Lung microvascular endothelial cell (primary cell): ENCODE measurements around the gene ARID5B. TPM values are rescaled to one million over a fixed set of nuclear protein-coding genes. Genes with fewer than 3 reads are reported as not detected.

Experiments used
- DNase-seq, 2 donors: peaks; one replicate each; pipeline versions ENCODE4 v3.0.0 to v3.0.0-alpha.2; 2010; ENCODE audit warnings: low read depth in 2 of 2
- total RNA-seq: library from RNA; depleted of rRNA; stranded (reverse); fragments of >200 nt; gene quantifications from 2 replicates; pipeline ENCODE4 v1.2.1, GENCODE V29; 2014

The ARID5B gene
- total RNA-seq, 1 donor from 2014 or later = 16.1 TPM

GRCh38 chr10:62092301-62093030 lies 191.0 kb downstream of the ARID5B start:
- no peak for DNase-seq

DNA sequence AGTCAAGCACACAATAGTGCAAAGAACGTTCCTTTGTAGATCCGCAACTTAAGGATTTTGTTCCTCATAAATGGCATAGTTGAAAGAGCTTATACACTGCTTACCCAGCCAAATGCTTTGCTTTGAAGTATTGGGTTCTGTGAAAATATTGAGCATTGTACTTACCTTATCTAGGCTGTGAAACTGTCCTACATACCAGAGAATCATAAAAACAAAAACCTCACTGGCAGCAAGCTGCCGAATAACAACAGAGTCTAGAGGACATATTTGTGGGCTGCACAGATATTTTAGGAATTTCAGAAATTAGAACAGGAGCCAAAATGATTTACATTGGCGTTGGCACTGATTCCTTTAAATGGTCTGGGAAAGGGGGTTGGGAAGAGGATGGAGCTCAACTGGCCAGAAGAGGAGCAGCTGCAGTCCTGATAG lies 192.4 kb downstream of the ARID5B start:
- peak; percentile 54 to 83 for DNase-seq

GRCh38 chr10:62095181-62096122 lies 194.0 kb downstream of the ARID5B start:
- DNase-seq = peak; percentile 51 to 62

DNA sequence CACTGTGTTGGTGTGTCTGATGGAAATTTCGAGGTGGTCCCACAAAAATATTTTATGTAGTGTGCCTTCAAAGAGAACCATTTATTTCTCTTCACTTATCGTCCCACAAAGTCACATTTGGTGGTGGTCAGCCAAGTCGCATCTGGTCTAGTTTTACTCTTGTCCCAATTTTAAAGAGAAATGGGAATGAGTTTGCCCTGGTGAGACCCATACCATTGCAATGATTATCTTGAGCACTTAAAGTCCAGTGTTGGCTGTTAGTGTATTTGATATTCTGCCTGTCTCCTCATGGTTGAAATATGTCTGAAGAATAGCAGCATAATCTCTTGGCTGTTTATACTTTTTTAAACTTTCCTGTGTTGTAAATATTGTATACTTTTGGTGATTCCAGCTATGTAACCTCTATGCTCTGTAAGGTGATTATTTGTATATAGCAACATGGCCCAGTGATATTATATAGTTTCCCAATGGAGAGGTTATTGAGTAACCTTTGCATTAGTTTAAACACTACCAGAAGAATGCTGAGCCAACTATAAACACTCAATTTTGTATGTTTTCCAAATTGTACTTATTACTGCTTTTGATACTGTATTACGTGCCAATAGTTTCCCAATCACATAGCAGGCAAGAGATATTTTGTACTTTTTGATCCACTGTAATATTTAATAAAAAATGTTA lies 194.9 kb downstream of the ARID5B start:
- DNase-seq = no peak

DNA sequence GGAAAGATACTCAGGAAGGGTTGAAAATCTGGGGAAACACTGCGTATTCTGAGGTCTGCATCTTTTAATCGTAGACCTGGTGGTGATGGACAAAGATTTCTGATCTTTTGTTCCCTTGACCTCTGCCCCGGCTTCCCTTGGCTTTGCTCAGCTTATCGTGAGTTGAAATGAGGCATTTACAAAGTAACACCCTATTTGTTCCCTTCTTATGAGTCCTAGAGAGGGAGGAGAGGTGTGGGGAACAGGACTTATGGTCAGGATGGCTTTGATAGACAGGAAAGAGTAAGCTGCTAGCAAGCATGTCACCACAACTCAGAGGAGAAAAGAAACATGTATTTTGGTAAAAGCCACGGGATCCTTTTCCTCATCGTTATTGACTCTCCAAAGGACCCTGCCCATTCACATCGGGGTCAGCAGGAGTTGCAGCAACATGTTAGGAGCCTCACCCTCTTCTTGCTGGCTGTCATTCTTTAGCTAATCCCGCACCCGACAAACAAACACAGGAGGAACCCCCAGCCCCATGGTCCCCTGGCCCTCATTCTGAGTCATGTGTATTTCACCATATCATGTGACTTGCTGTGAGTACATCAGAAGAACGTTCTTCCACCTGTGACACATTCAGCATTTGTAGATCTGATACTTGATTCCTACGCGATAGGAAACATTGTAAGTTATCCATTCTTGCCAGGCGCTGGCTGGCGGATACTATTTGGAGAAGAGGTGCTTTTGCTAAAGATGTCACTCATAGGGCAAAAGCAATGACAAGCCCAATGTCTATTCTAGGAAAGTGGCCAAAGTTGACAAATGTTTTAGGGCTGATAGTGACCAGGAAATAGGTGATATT lies 197.0 kb downstream of the ARID5B start:
- peak in 1 of 2 donors; percentile 80 for DNase-seq

DNA sequence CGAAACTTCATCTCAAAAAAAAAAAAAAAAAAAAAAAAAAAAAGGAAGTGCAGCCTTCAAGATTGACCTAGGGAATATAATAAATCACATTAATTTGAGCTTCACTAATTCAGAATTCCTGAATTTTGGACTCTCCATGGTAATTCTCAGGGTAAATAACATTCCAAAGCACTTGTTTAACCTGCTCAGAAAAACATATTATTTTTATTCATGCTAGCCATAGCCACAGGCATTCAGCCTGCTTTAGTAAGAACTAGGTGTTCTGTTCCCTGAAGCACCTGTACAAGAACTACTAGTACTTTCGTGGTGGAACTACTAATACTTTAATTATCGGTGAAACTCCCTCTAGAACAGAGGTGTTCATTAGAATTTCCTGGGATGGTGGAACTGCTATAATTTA lies 197.8 kb downstream of the ARID5B start:
- no peak for DNase-seq

DNA sequence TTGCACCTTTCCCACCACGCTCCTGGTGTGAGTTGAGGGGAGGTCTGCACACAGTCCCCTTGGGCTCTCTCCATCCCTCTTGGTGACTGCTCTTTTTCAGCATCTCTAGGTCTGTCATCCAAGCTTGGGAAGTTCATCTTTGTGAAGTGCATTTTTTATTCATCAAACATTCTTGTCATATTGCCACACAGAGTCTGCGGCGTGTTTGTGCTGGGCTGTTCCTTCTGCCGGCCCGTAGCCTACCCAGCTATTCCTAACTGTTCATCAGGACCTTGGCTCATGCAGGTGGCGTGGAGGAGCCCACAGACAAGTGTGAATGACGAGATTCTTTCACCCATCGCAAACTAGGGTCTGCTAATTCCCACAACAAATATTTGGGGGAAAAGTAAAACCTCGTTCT lies 202.4 kb downstream of the ARID5B start:
- no peak for DNase-seq

DNA sequence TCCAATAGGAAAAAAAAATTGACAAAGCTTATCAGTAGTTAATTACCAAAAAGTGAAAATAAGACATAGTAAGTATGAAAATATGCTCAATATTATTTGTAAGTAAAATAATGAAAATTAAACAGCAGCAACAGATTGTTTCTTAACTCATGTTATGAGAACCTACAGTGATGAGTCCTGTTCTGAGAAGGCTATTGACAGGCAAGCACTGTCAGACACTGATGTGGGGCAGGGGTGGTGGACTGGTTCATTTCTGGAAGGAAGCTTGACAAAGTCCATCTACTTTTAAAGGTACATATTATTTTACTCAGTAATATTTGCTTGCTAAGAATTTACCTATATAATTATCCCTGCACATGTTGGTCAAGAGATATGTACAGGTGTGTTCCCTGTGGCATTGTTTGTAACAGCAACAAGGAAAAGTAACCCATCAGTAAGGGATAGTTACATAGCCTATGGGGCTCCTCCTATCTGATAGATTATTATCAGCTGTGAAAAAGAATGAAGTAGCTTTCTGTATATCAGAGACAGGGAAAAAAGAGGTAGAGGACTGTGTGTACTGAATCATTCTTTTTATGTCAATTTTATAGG lies 205.5 kb downstream of the ARID5B start:
- no peak for DNase-seq

- DNase-seq = peak in 1 of 2 donors; percentile 46
Measured at GRCh38 chr10:62108759-62109586, 207.5 kb downstream of the ARID5B start.

GRCh38 chr10:62109587-62110293 lies 208.2 kb downstream of the ARID5B start:
- no peak for DNase-seq

GRCh38 chr10:62112300-62112699 lies 210.8 kb downstream of the ARID5B start:
- DNase-seq = peak in 1 of 2 donors; percentile 33

GRCh38 chr10:62112963-62113362 lies 211.5 kb downstream of the ARID5B start:
- no peak for DNase-seq

DNA sequence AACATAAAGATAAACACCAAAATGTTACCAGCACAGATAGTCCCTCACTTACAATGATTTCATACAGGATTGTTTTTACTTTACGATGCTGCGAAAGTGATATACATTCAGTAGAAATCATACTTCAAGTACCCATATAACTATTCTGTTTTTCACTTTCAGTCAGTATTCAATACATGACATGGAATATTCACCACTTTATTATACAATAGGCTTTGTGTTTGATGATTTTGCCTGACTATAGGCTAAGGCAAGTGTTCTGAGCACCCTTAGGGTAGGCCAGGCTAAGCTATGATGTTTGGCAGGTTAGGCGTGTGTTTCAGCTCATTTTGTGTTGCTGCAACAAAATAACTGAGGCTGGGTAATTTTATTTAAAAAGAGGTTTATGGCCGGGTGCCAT lies 212.2 kb downstream of the ARID5B start:
- no peak for DNase-seq

DNA sequence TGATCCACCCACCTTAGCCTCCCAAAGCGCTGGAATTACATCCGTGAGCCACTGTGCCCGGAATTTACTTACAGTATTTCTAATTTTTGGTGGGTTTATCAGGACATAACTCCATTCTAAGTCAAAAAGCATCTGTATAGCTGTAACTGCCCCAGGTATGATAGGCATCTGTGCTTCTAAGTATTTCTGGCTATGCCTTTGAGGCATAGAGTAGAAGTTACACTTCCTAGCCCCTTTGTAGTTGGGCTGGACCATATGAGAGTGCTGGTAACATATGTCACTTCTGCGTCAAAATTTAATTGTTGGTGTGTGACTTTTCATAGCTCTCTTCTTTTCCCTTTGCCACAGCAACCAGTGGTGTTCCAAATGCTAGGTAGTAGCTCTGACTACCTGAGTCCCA lies 213.8 kb downstream of the ARID5B start:
- no peak for DNase-seq

GRCh38 chr10:62115842-62116241 lies 214.3 kb downstream of the ARID5B start:
- DNase-seq = no peak

DNA sequence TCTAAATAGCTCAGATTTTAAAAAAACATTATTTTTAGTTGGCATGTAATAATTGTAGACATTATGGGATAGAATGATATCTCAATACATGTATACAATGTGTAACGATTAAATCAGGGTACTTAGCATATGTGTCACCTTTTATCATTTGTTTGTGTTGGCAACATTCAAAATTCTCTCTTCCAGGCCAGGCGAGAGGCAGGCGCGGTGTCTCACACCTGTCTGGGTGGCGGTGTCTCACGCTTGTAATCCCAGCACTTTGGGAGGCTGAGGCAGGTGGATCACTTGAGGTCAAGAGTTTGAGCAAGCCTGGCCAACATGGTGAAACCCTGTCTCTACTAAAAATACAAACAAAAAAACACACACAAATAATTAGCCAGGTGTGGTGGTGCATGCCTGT lies 215.4 kb downstream of the ARID5B start:
- DNase-seq = no peak

DNA sequence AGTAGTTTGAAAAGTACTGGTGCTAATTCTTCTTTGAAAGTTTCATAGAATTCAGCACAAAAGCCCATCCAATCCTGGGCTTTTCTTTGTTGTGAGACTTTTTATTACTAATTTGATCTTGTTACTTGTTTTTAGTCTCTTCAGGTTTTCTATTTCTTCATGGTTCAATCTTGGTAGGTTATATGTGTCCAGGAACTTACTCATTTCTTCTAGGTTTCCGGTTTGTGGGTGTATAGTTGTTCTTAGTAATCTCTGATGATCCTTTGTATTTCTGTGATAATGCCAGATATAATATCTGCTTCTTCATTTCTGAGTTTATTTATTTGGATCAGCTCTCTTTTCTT lies 219.7 kb downstream of the ARID5B start:
- peak in 1 of 2 donors; percentile 76 for DNase-seq

DNA sequence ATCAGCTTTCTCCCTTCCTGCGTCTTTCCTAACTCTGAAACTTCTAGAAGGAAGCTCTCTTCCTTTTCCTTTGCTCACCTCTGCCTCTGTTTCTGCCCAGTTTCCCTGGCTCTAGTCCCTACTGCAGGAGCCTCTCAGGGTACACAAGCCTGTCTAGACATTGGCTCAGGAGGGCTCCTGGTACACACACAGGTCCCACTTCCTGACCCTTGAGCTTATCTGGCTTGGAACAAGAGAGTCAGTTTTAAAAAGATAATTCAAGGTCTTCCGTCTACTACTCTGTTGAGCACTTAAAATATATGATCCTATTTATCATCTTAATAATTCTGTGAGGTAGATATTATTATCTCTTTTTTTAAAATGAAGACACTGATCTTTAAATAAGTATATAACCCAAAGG lies 226.5 kb downstream of the ARID5B start:
- peak in 1 of 2 donors; percentile 25 for DNase-seq

DNA sequence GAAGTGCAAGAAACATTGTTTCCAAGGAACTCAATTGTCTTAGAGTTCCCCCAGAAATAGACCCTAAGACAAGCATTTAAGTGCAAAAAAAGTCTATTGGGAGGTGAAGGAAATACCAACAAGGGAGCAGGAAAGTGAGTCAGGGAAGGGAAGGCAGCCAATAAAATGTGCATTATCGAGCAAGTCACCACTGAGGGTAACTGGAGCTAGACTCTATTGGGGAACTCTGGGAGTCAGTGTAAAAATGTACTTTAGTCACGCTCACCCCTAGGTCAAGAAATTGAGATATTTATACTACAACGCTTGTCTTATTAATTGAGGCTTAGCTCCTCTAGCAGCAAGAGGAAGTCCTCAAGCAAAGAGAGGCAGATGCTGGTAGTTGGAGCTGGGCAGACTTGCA lies 229.4 kb downstream of the ARID5B start:
- peak; percentile 52 to 98 for DNase-seq
